Measurements from ENCODE around the gene PPP2R5D.

PPP2R5D gene

DNA sequence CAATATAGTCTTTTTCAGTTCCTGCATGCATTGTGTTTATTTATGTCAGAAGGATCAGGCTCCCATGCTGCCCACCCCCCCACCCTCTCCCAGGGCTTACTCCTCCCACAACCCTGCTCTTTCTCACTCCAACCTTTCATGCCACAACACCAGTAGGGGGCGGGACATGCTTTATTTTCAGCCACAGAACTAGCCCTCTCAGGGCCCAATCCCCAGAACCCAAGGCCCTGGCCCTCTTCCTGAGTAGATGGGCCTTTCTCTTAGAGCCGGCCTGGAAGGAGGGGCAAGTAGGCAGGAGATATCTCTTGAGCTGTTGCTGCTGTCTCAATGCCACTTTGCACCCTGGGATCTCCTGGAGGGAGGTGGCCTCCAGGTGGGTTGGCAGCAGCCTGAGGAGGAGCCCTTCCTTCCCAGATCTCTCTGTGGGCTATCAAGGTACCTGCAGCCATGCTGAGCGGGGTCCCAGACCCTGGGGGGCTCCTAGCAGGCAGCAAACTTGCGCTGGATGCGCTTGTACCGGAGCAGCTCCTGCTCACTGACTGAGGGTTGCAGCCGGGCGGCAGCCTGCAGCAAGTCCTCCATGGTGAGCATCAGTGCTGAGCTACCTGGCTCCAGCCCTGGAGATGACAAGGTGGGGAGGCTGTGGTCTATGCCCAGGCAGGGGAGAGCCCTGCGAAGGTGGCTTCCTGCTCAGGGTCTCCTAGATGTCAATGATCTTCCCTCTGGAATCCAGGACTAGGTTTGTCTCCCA is 20.3 kb upstream of the PPP2R5D start:
- DNase-seq, result peak in 1 of 2 experiments; percentile 6

DNA sequence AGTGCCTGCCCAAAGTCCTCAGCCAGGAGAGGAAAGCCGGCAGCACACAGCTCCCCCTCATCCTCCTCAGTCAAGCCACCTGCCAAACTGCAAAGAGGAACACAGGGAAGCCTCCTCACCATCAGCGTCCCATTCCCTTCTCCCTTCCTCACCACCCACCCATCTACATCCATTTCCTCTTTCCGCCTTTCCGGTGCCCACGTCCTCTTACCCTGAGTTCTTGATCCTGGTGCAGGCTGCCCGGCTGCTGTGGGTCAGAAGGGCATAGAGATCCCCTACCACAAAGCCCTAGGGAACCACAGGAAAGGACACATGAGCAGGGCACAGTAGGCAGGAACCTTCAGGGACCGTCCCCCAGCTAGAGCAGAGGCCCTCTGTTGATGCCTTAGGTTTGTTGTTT is 17.8 kb upstream of the PPP2R5D start:
- DNase-seq, result no peak

DNA sequence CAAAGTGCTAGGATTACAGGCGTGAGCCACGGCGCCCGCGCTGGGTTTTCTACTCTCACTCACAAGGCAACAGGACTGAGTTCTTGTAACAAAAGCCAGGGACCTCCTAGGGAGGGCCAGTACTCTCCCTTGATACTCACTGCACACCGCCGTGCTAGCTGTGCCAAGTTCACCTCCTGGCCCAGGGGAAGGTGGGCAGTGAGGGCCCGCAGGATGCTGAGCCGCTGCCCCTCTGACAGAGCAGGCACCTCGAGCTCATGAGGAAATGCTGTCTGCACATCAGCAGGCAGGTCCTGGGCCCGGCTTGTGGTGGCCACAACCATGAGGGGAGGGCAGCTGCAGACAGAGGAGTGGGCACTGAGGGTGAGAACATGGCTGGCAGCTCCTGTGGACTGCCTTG is 17.1 kb upstream of the PPP2R5D start:
- DNase-seq, result no peak

DNA sequence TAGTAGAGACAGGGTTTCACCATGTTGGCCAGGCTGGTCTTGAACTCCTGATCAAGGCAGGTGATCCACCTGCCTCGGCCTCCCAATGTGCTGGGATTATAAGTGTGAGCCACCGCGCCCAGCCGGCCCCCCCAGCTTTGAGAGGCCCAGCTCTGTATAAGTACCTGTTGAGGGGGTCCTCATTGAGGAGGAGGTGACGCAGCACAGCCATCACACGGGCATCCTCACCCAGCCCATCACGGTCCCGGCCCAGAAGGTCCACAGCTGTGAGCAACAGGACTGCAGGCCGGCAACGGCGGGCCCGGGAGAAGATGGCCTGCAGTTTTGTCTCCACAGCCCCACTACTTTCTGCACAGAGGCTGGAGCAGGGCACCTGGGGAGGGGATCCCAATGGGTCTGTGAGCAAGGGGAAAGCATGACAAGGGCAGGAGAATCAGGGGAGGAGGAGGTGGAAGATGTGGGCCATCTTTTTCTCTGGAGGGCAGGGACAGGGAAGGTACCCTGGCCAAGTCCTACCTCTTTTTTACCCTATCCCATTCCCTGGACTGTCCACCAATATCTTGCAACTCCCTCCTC is 16.2 kb upstream of the PPP2R5D start:
- DNase-seq, result no peak

DNA sequence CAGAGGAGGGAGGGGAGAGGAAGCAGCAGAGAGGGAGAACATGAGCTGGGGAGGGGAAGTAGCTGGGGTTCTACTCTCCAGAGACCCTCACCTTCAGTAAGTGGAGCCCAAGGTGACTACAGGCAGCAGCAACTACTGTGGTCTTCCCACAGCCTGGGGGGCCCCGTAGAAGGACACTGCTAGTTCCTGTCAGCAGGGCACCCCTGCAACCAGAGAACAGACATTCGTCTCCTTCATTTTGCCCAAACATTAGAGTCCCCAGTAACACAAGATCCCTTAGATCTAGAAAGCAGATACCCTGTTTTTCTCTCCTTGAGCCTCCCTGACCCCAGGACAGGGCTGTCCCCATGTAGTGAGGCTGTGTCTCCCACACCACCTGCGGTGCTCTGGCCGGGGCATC is 15.6 kb upstream of the PPP2R5D start:
- DNase-seq, result no peak

DNA sequence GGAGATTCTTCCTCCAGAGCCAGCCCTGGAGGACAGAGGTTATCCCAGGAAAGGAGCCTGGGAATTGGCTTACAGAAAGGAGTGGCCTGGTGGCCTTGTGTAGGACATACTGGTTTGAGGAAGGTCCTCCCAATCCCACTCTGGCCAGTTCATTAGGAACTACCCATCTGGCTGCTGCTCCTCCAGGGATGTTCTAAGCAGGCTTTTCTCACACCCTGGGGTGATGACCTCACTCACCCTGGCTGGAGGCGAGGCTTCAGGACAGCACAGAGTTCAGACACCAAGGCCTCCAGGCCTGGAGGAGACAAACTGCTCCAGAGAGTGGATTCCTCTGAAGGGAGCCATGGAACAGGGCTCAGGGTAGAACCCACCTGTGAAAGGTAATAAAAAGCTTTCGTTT is 14.9 kb upstream of the PPP2R5D start:
- no peak for DNase-seq

DNA sequence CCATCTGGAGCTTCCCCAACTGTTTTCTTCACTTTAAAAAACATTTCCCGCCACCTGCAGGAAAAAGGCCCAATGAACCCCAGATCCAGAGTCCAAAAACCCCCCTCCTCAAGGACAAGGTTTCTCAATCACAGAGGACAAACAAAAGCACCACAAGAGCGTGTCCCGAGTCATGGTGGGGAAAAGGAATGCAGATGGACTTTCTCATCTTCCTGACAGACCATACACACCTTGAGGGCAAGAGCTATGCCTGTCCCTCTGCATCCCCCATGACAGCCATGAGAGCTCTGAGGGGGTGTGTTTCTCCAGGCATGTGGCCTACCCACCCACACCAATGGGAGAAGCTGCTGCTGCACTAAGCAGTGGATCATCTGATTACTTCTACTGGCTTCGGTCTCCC is 14.4 kb upstream of the PPP2R5D start:
- no peak for DNase-seq

DNA sequence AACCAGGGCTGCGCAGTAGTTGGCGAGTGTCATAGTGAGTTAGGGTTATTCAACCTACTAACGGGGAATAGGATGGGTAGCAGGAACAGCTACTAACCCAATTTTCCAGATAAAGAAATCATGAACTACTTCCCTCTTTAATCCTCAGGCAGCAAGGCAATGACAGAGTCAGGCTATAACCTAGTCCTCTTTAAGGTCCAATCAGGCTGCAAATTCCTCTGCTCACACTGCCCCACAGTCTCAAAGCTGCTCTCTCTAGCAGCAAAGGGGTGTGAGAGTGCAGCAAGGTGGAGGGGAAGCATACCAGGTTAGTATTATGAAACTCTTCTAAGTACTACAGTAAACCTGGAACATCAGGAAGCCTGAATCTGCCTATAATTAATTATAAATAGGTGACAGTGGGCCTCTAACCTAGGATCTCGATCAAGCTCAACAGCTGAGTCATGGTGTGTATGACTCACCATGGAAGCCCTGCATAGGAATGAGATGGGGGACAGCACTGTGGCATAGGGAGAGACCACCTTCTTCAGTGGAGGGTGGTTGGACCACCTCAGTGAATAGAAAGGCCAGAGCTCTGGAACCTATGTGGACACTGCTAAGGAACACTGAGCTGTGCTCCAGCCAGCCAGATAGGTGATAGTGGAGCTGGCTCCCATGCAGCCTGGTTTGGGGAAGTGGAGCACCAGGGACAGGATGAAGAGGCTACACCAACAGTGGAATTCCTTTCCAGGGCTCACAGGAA is 13.3 kb upstream of the PPP2R5D start:
- DNase-seq, result peak in 1 of 2 experiments; percentile 10

DNA sequence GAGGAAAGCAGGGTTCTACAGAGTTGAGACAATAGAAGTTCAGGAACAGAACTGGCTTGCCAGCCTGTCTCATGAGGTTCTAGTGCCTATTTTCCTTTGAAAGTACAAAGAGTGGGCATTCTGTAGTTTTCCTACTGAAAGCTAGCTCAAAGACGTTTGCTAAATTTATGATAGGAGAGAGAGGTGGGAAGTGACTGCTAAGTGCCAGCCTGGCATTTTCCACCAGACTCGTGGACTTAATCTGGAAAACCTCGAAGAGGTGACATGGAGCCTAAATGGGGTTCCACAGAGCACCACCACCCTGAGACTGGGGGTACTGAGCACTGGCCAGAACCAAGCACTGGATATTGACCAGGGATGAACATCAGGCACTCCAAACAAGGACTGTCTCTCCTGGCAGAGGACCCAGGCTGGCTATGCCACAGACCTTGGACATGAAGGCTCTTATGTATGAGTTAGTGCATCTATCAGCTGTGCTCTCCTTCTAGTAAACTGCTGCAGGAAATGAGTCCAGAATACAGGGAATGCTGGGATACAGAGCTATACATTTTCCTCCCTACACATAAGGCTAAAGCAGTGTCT is 12.5 kb upstream of the PPP2R5D start:
- DNase-seq, result no peak

DNA sequence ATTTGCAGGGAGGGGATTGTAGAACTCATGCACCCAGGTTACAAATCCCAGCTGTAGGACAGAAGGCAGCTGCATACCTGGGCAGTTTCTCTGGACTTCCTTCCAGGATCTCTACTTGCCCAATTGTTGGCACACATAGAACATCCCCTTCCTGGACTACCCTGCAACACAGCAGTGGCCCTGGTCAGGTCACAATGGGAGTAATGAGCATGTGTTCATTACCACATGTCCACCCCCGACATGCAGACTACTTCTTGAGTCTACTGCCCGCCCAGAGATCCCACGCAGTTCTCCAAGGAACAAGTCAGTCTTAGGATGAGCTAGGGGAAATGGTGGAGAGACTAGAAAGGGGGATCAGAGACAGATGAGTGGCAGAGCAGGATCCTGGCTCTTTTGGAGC is 10.4 kb upstream of the PPP2R5D start:
- DNase-seq, result no peak

DNA sequence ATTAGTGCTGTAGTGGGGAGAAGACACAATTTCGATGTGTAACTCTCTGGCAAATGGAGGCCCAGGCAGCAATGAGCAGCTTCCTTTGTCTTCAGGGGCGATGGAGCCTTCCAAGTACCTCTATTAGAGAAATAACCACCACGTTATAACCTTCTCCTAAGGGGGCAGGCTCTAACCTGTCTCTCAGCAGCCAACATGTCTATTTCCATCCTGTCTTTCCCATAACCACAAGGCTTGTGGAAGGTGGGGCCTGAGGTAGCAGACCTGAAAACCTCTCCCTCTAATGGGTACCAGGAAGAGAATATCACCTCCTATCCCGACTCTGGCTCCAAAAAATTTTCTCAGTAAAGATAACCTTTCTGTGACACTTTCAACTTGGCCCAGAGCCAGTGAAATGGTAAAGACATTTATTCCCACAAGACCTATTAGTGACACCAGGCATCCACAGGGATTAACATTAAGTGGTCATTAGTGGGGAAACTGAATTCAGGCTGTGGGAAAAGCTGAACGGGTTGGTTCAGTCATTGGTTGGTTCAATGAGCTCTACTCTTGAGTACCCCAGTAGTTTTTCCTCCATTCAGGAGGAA is 9.4 kb upstream of the PPP2R5D start:
- no peak for DNase-seq

DNA sequence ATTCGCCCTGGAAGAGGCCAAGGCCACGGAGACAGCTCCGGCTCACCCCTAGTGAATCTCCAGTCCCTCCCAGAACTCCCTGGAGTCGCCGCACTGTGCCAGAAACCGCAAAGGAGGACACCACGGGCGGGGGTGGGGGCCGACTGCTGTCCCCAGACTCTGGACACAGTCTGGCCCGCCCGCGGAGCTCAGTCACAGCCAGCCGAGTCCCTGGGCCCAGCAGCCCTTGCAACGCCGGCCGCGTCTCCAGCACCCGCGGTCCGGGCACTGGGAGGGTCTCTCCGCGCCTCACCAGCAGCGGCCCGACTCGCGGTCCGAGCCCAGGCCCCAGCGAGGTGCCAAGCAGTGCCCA is 5.9 kb upstream of the PPP2R5D start:
- DNase-seq, result peak in 1 of 2 experiments; percentile 19

DNA sequence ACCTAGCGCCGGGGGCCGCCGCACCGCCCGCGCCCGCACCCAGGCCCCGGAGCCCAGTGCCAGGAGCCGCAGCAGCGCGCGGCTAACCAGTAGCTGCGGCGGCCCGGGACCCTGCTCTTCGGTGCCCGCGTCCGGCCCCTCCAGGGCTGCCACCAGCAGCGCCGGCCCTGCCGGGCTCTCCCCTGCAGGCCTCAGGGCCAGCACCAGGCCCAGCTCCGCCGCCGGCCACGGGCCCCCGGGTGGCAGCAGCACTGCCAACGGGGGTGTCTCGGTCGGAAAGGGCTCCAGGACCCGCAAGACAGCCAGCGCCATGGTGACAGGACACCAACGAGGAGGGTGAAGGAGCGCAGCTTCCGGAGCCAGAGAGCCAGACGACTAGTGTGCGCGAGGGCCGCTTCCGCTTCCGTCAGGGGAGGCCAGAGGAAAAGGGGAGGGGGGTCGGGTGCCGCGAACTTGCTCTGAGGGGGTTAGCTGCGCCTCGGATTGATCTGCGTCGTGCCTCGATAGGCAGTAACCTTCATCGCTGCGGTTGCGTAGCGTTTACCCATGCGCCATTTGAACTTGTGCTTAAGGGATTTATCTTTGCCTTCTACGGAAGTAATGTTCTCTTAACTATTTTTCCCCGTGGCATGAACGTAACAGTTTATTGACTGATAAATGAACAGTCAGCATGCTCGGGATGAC is 5.4 kb upstream of the PPP2R5D start, which contains the start of gene PEX6:
TSS of gene PEX6 (minus strand) at position 343 of the 684 bp plus-strand sequence. CDS start at position 312, 31 bp downstream.
- DNase-seq, result peak; percentile 87 to 91

DNA sequence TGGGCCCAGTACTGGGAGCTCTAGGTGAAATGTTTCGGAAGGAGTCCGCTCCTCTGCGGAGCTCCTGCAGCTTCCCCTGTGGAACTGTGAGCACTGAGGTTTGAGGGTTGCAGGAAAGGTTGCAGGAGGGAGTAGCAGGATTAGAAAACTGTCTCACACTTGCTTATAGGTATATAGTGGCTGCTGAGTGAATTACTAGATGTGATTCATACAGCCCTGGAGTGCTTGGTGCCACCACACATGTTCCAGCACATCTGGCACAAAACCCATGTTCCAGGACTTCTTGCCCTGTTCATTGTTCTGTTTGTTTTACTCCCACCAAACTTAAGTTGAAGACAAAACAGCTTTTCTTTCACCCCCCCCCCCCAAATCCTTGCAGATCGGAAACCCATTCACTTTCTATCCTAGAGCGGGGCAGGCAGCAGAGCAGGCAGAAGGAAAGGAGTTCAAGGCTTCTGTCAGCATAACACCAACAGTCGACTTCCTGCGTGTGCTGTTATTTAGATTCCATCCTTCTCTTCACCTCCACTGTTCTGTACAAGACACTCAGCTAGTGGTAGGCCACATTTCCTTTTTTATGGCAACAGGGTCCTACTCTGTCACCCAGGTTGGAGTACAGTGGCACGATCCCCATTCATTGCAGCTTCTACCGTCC is 4.7 kb upstream of the PPP2R5D start:
- peak in 1 of 2 experiments; percentile 20 for DNase-seq

DNA sequence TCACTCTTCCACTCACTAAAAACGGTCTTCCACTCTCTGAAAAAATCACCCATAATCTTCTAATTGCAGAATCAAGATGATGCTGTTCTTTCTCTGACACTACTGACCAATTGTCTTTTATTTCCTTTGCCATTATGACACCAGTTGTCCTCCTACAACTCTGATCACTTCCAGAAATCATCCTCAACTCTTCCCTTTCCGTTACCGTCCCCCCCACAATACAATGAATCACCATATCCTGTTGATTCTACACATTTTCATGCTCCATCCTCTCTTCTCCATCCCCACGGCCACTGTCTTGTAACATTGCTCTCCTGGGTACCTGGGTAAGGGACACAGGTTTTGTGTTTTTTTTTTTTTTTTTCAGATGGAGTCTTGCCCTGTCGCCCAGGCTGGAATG is 2.5 kb upstream of the PPP2R5D start:
- DNase-seq, result no peak

DNA sequence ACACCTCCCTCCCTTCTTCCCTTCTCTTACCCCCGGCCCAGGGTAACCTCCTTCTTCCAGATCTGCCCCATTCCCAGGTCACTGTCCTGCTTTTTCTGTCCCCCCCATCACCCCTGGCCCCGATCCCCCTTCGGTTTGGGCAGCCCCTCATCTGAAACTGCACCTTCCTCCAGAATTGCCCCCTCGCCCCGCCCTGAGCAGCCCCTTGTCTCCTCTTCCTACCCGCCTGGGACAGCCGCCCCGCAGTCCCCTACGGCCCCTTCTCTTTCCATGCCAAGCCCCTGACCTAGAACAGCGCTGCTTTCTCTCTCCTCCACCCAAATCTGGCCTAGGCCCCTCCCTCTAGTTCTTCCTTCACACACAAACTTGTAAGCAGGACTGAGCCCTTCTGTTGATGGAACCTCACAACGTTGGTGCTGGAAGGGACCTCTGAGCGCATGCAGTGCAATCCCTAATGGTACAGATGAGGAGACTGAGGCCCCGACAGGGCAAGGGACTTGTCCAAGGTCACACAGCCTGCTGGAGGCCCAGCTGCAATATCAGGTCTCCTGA is 630 bp downstream of the PPP2R5D start:
- no peak for DNase-seq

DNA sequence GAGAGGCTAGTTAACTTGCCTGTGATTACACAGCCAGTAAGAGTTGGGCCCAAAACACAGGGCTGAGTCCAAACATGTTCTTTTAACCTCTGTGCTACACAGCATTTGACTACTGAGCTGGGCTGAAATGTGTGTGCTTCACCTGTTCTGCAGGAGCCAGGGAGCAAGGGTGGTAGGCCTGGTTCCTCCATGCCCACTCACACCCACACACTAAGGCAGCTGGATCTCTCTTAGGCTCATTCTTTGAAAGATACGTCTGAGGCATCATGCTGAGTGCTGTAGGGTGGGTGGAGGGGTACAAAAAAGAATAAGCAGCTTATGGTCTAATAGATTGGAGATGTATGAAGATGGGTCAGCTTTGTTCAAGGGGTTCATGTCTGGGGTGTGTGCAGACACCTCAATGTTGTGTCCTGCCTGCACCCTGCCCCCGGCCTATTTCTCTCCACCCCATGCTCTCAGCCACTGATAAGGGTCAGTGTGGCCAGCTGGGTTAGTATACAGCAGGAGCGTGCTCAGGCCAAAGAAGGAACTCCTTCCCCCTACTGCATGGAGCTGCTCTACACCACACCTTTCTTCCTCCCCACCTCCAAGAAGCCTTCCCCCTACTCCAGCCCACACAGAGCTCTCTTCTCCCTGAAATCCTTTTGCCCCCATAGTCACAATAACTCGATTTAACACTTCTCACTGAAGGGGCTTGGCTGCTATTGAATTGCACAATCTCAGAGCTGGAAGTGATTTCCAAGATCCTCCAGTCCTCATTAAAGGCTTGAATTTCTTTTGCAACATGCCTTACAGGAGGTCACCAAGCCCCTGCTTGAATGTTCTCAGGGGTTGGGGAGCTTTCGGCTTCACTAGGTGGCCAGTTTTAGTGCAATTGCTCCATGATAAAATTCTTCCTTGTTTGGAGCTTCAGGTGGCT is 3.4 kb downstream of the PPP2R5D start:
- no peak for DNase-seq

DNA sequence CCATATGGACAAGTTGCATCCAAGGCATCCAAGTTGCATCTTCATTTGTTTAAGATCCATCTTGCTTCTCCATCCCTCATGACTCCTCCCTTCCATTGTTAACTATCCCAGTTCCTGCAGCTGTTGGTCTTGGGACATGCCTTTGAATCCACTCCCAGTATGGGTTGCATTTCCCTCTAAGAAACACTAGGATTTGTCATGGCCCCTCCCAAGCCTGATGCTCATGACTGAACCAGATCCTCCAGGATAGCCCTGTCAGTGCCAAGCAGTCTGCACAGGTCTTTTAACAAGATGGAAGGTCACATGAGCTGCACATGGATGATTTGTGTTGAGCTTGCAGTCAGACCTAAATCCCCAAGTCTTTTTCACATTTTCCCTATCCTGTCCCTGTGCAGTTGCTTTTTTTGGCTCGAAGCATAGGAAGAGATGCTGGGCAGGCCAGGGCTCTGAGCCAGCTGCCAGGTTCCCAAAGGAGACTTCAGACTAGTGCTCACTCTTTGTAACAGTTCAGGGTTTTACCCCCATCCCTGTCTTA is 4.2 kb downstream of the PPP2R5D start:
- no peak for DNase-seq

DNA sequence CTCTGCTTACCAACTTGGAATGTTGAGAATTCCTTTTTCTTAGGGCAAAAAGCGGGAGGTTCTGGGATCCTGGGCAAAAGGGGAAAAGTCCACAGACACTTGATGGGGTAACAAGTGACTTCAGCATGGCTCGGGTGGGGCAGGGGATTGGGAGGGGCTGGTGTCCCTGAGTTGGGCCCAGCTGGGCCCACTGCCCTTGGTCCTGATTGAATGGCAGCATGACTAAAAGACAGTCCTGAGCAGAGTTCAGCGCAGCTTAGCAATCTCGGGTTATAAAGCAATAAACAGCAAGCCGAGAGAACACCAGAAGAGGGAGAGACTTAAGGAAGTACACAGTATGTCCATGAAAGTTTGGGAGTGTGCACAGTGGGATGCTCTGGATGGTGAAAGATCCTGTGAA is 5.6 kb downstream of the PPP2R5D start:
- DNase-seq, result no peak

DNA sequence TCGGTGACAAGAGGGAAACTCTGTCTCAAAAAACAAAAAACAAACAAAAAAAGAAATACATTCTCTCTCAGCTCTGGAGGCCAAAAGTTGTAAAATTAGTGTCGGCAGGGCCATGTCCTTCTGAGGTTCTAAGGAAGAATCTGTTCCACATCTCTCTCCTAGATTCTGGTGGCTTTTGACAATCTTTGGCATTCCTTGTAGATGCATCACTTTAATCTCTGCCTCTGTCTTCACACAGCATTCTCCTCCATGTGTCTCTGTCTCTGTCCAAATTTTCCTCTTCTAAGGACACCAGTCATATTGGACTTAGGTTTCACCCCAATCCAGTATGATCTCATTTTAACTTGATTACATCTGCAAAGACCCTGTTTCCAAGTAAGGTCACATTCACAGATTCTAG is 9.1 kb downstream of the PPP2R5D start:
- no peak for DNase-seq

Data from stimulated activated CD4-positive, alpha-beta T cell treated with anti-CD3 and anti-CD28 coated beads, Interleukin-4, amount 100 ng/mL, for 4 hours (primary cell).